NCI-H1048 (cell line): ENCODE measurements around the gene ARHGDIA.
"Not testable (repeated sequence)": the region's sequence is repeated elsewhere in the genome, so short reads cannot be mapped to it uniquely, and the experiment has no call there.

Source experiments
- DNase-seq: peaks from one replicate; lab custom pipeline; 2025; lab: John Stamatoyannopoulos, UW

ARHGDIA gene

DNA sequence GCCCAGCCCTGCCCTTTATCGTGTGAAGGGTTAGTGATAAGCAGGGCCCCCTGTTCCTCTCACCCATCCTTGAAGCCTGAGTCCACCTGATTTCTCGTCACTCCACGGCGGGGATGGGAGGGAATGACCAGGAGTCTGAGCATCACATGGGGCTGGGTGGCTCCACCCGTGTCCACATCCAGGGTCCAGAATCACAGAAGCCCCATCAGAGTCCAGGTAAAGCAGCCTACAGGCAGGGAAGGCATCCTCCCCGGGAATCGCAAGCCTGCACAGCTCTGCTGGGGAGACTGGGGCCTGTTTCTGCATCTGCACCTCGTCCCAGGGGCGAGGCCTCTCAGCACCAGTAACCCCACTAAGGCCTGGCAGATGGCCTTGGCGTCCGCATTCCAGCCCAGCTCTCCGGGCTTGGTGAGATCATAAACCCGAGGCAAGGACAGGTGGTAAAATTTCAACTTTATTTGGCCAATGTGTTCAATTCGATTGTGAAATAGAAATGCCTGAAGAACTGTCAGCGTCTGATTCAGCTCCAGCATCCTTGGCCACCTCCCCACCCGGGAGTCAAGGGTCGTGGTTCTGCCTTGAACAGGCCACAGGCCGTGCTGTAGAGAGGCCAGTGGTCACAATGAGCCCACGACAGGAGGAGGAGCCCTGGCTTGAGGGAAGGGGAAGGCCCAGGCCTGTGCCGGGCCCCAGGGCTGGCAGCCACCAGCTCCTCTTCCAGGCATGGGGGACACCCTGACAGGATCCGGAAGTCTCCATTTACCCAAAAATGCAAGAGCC lies 28.2 kb downstream of the ARHGDIA start:
- no peak for DNase-seq

DNA sequence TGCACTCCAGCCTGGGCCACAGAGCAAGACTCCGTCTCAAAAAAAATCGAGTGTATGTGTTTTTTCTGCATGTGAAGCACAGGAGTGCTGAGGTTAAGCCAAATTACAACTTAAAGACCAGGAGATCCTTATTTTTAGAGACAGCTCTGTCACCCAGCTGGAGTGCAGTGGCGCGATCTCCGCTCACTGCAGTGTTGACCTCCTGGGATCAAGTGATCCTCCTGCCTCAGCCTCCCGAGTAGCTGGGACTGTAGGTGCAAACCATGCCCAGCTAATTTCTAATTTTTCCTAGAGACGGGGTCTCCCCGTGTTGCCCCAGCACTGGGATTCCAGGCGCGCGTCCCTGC lies 28.8 kb downstream of the ARHGDIA start:
- DNase-seq, result no peak

DNA sequence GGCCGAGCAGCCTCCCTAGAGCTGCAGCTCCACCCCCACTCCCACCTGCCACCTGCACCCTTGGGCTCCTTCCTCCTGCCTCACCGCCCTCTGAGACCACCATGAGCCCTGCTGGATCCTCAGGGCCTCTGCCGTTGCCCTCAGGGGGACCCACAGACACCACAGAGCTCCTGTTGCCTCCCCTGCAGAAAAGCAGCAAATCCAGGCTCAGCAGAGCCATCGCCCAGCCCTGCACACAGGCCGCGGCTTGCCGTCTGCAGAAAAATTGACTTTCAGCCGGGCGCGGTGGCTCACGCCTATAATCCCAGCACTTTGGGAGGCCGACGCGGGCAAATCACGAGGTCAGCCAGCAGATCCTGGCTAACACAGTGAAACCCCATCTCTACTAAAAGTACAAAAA lies 29.3 kb downstream of the ARHGDIA start:
- DNase-seq, result no peak

DNA sequence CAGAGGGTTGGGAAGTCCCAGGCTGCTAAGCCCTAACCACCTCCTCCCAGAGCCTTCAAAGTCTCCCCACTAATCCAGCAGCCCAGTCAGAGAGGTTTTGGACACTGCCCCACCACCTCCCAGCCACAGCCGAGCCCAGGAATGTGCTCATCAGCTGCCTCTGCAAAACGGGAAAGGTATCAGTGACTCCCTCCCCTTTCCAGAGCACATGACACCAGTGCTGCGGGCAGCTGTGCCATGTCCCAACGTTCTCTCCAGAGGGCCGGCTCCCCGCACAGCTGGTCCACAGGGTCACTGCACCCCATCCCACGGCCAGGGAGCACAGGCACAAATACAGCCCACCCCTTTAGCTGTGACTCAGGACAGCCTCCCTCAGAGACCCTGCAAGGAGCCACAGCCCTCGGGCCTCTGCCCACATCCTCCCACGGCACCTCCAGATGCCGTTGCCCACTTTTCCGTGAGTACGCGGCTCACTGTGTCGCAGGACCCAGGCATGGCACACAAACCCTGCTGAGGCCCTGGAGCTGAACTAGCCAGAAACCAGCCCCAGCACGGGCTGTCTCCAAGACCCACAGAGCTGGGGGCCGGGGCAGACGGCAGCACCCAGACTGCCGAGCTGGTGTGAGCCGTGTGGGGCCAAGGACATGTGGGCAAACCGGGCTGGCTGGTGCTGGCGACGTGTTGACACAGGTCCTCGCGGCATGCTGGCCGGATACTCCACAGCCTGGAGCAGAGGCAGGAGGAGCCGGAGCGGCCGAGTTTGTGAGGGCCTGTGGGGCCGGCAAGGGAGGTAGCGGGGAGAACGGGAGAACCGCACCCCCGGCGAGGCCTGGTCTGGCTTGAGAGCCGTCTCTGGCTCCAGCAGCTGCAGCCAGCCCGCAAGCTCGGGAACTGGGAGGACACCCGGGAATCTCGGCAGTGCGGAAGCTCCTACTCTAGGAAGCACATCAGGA lies 30.0 kb downstream of the ARHGDIA start:
- no peak for DNase-seq

DNA sequence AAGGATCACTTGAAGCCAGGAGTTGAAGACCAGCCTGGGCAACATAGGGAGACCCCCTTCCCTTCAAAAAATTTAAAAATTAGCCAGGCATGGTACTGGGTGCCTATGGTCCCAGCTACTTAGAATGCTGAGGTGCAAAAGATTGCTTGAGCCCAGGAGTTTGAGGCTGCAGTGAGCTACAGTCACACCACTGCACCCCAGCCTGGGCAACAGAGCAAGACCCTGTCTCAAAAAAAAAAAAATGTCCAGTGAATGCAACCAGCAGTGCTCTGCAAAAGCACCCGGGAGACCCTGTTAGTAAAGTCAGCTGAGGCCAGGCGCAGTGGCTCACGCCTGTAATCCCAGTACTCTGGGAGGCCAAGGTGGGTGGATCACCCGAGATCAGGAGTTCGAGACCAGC lies 31.1 kb downstream of the ARHGDIA start:
- DNase-seq, result not testable (repeated sequence)

DNA sequence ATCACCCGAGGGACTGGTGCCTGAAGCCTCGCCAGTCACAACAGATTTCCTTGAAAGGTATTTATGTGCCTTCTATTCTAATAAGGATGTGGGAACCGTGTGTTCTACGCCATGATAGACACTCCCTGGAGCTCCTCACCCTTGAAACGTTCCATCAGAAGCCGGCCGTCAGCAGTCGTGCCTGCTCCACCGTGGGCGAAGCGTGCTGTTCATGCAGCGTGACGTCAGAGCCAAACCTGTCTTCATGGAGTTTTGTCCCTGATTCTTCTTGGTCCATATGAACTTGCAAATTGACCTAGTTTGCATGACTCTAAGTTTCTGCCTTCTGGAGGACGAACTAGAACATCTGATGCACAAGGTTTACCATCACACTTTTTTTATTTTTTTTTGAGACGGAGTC lies 31.8 kb downstream of the ARHGDIA start:
- DNase-seq, result no peak

DNA sequence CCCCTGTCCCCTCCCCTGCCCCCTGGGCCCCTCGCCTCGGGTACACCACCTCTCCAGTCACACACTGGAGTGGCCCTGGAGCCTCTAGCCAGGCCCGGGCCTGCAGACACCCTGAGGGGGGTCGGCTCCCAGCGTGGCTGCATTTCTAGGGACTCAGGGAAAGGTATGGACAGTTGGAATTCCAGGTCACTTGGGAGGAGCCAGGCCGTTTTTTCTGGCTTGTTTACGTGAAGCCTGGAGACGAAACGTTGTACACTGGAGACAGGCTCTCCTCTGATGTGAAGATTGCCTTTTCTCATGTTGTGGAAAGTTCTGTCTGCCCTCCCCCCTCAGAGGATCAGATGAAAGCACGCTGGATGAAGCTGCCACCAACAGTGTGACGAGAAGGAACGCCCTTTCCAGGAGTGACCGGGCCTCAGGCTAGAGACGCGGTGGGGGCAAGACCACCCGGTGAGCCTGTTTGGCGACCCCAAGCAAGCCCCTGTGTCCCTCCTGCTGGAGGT lies 32.3 kb downstream of the ARHGDIA start:
- no peak for DNase-seq

DNA sequence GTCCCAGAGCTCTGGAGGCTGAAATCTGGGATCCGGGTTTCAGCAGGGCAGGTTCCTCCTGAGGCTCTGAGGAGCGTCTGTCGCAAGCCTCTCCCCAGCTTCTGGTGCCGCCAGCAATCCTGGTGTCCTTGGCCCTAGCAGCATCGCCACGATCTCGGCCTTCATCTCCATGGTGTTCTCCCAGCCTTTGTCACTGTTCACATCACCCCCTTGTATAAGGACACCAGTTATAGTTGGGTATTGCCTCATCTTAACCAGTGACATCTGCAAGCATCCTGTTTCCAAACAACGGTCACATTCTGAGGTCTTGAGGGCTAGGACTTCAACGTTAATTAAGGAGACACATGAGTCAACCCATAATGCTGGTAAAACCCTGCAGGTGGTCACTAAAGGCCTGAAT lies 33.5 kb downstream of the ARHGDIA start:
- DNase-seq, result no peak

DNA sequence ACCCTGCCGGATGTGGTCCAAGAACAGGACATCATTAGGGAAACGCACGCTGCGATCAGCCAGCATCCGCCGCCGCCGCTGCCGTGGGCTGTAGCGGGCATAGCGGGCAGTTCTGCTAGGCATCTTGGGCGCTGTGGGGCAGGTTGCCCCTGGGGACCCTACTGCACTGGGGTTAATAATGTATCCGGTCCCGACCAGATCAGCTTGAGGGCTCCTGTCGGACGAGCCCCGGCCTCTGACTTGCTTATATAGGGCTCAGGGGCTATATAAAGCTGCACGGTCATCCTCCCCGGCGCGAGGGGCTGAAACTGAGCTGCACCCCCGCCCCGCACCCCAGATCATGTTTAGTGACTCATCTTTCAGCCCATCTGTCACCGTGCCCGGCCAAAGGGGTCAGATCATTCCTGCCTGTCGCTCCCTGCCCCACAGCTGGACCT lies 36.3 kb downstream of the ARHGDIA start, which contains the start of gene PPP1R27:
Gene PPP1R27, minus strand, starts transcription at position 220 of the 437 bp plus-strand sequence. Its CDS starts 97 bp downstream, at position 123.
- DNase-seq, result no peak

DNA sequence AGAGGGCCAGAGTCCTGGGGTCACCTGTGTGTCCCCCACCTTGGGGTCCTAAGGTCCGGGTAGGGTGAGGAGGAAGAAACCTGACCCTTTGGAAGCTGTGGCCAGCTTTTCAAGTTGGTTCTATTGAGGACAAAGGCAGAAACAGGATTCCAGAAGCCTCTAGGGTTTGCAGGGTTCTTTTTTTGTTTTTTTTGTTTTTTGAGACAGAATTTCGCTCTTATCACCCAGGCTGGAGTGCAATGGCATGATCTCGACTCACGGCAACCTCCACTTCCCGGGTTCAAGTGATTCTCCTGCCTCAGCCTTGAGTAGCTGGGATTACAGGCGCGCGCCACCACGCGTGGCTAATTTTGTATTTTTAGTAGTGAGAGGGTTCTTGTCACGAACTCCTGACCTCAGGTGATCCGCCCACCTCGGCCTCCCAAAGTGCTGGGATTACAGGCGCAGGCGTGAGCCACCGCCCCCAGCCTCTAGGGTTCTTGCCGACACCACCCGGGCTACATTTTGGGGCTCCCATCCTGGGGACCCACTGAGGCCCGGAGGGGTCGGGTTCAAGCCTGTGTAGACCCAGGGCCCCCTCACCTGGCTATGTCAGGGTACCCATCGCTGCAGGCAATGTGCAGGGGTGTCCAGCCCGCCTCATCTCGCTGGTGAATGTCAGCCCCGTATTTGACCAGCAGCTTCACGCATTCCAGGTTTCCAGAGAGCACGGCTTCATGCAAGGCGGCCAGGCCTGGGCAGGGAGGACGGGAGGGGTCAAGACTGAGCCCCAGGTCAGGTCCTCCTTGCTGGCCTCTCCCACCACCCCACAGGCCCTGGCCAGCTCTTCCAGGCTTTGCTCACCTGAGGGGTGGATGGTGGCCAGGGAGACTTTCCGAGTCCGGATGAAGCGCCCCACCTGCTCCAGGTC lies 37.0 kb downstream of the ARHGDIA start:
- DNase-seq, result no peak

DNA sequence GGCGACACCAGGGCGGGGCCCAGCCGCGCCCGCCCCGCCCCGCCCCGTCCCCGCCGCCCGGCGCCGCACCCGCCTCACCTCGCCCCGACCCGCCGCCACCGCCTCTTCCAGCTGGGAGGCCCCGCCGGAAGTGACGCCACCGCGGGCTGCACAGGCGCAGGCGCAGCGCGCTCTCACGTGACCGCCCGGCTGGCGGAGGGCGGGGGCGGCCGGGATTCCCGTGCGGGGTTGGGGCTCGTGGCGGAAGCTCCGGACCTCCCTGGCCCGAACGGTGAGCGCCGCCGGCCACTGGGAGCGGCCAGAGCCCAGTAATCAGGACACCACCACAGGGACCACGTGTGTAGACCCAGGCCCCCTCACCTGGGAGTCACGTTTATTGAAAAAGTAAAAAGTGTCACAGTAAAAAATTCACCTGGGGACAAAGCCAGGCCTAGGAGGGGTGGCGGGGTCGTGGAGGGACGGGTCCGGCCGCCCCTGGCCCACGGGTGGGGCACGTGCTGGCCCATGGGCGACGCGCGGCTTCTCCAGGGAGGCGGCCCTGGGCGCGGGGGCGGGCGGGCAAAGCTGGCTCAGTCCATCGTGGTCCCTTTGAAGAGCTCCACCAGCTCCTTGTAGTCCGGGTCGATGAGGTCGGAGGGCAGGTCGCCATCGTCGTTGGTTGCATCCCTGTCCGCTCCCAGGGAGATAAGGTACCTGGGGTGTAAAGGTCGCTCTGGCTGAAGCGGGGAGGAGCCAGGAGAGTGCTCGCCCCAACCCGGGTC lies 37.8 kb downstream of the ARHGDIA start, which contains the start of gene MCRIP1:
Gene MCRIP1, minus strand, starts transcription at position 132 of the 761 bp plus-strand sequence. CDS start 8,785 bp downstream, outside the sequence.
- DNase-seq, result peak; percentile 92

DNA sequence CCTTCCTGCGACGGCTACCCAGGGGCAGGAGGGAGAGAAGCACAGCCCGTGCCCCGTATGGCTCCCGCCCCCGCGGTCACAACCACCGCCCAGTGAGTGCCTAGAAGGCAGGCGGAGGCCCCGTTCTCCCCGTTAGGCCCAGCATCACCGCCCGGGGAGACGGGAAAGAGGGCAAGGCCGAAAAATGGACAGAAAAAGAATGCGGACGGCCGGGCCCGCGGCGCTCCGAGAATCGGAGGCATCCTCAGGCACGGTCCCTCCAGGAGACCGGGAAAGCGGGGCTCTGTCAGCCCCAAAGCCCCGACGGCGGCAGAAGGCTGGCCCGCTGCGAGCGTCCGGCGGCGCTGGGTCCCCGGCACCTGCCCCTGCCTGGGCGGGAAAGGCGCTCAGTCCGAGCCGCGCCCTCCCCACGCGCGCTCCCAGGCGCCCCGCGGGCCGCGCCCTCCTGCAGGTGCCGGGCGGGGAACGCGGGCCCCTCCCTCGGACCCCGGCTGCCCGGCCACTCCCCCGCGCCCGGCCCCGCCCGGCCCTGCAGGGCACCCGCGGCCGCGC lies 38.5 kb downstream of the ARHGDIA start:
- peak; percentile 81 for DNase-seq

DNA sequence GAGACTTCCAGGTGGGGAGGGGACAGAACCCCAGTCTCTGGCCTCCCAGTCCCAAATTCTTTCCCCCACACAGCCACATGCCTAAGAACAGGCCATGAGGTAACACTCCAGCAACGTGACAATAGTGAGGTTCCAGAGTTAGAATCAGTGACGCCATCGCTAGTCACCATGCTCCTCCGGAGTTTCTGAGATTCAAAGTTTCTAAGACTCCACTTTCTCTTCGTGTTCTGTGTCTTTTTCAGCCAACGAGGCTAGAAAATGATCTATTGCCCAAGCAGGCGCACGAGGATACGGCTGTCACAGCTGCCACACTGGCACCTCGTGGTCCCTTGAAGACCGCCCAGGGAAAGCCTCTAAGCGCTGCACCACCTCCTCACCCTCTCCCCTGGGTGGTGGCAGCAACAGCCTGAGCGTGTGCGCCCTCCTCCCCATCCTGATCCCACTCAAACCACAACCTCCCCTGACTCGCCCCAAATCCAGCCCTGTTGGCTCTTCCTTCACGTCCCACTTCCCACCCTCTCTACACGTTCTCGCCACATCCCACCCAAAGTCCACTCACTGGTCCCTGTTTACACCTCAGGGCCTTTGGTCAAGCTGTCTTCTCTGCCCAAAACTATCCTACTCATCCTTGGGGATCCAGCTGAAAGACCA lies 39.1 kb downstream of the ARHGDIA start:
- DNase-seq, result no peak

DNA sequence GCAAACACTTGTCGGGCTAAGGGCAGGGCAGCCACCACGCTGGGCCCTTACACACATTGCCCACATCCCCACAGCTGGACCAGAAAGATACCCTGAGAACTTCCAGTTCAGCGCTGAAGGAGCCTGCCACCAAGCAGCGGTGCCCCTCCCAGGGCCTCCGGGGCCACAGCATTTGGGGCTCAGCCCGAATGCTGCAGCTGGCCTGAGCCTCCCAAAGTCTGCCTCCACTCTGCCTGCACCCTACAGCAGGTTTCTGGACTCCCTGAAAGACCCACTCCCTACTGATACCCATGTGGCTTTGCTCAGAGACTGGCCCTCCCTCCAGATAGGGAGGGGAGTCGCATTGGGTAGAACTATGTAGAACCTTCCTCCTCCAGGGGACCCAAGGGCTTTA lies 39.6 kb downstream of the ARHGDIA start:
- no peak for DNase-seq

DNA sequence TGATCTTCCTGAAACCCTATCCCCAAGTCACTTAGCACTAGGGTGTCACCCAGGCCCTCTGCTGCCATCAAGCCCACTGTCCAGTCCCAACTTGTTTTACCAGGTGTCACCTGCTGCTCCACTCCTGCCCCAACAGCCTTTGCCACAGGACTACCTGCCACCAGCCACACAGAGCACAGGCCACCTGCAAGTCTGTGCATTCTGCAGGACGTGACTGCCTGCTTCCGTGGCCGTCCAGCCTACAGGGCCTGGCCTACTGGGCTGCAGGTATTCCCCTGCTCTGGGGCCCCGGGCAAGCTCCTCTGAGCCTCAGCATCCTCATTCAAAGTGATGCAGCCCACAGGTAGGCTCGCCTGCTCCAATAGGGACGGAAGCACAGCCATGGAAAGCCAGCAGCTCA lies 41.3 kb downstream of the ARHGDIA start:
- DNase-seq, result no peak

DNA sequence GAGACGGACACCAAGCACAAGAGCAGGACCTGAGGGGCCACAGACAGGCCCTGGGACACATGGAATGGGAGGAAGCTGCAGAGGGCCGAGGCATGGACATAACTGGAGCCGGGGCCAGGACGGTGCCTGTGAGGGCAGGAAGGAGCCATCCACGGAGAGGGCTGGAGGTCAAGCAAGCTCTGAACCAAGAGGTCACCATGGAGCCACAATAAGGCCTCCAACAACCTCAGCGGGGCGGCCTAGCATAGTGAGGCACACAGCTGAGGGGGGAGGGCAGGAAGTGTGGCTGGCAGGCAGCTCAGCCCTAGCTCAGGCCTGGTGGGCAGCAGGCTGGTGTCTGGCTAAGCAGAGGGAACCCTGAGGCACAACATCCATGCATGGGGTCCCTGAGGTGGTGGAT lies 42.5 kb downstream of the ARHGDIA start:
- no peak for DNase-seq

DNA sequence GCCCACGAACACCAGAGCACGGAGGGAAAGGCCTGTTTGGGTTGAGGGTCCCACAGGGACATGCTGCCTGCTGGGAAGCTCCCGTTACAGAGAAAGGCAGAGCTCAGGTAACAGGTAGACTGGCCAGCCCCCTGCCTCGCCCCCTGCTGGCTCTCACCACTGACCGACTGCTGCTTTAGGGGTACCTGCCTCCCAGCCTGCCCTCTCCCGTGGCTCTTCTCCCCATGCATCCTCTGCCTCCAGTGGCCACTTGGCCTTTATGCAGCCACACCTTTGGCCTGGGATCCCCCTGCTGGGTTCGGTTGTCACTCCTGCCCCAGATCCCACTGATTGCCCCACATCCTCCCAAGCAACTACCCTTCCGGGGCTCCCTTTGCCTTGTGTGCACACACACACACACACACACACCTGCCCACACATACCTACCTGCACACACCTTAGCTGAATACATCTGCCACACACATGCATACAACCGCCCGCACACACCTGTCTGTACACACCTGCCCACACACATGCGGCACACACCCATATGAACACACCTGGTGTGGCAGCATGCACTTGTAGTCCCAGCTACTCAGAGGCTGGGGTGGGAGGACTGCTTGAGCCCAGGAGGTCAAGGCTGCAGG lies 45.2 kb downstream of the ARHGDIA start:
- no peak for DNase-seq

DNA sequence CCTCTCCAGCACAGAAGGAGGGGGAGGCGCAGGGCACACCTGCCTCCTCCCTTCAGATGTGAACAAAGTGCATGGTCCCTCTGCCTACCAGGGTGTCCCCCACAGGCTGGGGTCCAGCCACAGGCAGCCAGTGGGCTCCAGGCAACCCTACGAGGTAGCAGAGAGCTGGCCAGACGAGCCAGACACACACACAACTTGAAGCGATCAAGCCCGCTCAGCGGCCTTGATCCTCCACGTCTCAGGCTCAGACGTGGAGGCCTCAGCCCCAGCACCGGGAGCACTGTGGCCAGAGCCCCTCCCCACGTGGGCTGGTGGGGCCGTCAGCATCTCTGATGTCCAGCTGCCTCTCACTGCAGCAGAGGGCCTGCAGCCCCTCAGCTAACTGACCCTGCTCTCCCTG lies 46.5 kb downstream of the ARHGDIA start:
- DNase-seq, result no peak

DNA sequence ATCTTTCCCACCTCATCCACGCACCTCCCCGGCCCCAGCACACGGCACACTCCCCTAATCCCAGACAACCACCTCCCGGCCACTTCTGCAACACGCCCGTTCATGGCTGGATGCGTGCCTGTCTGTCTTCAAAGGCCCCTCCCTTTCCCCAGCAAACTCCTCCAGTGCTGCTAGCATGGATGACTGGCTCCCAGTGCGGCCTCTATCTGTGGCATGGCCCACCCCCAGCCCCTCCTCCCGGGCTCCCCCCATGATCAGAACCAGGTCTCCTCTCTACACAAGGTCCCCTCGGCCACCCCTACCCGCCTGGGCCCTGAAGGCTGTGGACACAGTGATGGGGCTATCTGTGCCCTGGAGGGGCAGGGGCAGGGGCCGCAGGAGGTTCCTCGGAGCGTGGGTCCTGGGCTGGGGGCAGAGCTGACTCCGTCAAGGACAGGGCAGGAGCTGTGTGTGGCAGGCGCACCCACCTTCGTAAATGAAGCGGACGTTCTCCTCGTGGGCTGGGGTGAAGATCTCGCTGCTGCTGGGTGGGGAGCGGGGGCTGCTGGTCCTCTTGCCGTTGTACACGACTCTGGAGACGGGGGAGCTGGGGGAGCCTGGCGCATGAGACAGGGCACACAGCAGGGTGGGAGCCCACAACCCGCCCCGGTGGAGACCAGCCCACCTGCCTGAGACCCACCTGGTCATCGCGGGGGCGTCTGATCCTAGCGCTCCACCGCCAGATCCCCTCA lies 47.2 kb downstream of the ARHGDIA start:
- DNase-seq, result no peak
